Mesendoderm (in vitro differentiated cells): ENCODE results near the gene CELF5.

Experiments used
- DNase-seq: peaks from one replicate; pipeline ENCODE4 v3.0.0; 2013
- H2AK5ac ChIP-seq: 2 replicates; pipeline ENCODE4 v1.6.1; 2013; ENCODE audit warnings: low read length, inconsistent platforms
- H2BK120ac ChIP-seq: 2 replicates; pipeline ENCODE4 v1.6.1; 2013; ENCODE audit warnings: low read depth, mild to moderate bottlenecking, low read length, moderate library complexity, mixed read lengths
- H2BK15ac ChIP-seq: replicated peaks from 2 replicates; pipeline ENCODE4 v1.6.1; 2013; ENCODE audit warnings: low read depth, mild to moderate bottlenecking, moderate library complexity
- H2BK5ac ChIP-seq: 2 replicates; pipeline ENCODE4 v1.6.1; 2013; ENCODE audit warnings: low read length, inconsistent platforms
- H3K18ac ChIP-seq: 2 replicates; pipeline ENCODE4 v1.6.1; 2013; ENCODE audit warnings: mild to moderate bottlenecking, low read length, mixed read lengths
- H3K23ac ChIP-seq: one replicate; pipeline ENCODE4 v1.6.1; 2013; ENCODE audit warnings: low read length
- H3K27ac ChIP-seq: 2 replicates; pipeline ENCODE4 v1.5.1; 2013; ENCODE audit warnings: low read depth, mild to moderate bottlenecking, inconsistent platforms, low read length, moderate library complexity
- H3K27me3 ChIP-seq: 2 replicates; pipeline ENCODE4 v1.6.1; 2013; ENCODE audit warnings: low read length, control low read depth, mild to moderate bottlenecking, inconsistent platforms; ENCODE audit not compliant: insufficient read depth, poor library complexity
- H3K36me3 ChIP-seq: 2 replicates; pipeline ENCODE4 v1.6.1; 2013; ENCODE audit warnings: low read length, inconsistent platforms; ENCODE audit not compliant: control insufficient read depth, insufficient read depth
- H3K4ac ChIP-seq: one replicate; pipeline ENCODE4 v1.6.1; 2013; ENCODE audit warnings: low read depth, mild to moderate bottlenecking, low read length, moderate library complexity
- H3K4me1 ChIP-seq: 2 replicates; pipeline ENCODE4 v1.6.1; 2013; ENCODE audit warnings: low read depth, low read length, inconsistent platforms; ENCODE audit not compliant: control insufficient read depth
- H3K4me2 ChIP-seq: 2 replicates; pipeline ENCODE4 v1.6.1; 2013; ENCODE audit warnings: low read length
- H3K4me3 ChIP-seq: 2 replicates; pipeline ENCODE4 v1.5.1; 2013; ENCODE audit warnings: mild to moderate bottlenecking, low read length
- H3K56ac ChIP-seq: one replicate; pipeline ENCODE4 v1.6.1; 2013; ENCODE audit warnings: low read length
- H3K79me1 ChIP-seq: 2 replicates; pipeline ENCODE4 v1.6.1; 2013; ENCODE audit warnings: low read length, inconsistent platforms
- H3K79me2 ChIP-seq: 2 replicates; pipeline ENCODE4 v1.6.1; 2013; ENCODE audit warnings: mild to moderate bottlenecking, low read length; ENCODE audit not compliant: control insufficient read depth, insufficient read depth
- H3K9ac ChIP-seq: 2 replicates; pipeline ENCODE4 v1.6.1; 2013; ENCODE audit warnings: low read length, inconsistent platforms
- H4K5ac ChIP-seq: one replicate; pipeline ENCODE4 v1.6.1; 2013; ENCODE audit warnings: low read length
- H4K8ac ChIP-seq: one replicate; pipeline ENCODE4 v1.6.1; 2013; ENCODE audit warnings: low read depth, mild to moderate bottlenecking, control low read depth, low read length, moderate library complexity
- WGBS: extraction: QIAGEN DNeasy Blood & Tissue Kit; methylation state at CpG from one replicate; pipeline ENCODE4 v1.1.7; 2013; ENCODE audit warnings: low lambda C conversion rate, missing lambda C conversion rate; ENCODE audit not compliant: insufficient coverage; ENCODE audit errors: extremely low coverage; 5-methylcytosine and 5-hydroxymethylcytosine counted together

The CELF5 gene

DNA sequence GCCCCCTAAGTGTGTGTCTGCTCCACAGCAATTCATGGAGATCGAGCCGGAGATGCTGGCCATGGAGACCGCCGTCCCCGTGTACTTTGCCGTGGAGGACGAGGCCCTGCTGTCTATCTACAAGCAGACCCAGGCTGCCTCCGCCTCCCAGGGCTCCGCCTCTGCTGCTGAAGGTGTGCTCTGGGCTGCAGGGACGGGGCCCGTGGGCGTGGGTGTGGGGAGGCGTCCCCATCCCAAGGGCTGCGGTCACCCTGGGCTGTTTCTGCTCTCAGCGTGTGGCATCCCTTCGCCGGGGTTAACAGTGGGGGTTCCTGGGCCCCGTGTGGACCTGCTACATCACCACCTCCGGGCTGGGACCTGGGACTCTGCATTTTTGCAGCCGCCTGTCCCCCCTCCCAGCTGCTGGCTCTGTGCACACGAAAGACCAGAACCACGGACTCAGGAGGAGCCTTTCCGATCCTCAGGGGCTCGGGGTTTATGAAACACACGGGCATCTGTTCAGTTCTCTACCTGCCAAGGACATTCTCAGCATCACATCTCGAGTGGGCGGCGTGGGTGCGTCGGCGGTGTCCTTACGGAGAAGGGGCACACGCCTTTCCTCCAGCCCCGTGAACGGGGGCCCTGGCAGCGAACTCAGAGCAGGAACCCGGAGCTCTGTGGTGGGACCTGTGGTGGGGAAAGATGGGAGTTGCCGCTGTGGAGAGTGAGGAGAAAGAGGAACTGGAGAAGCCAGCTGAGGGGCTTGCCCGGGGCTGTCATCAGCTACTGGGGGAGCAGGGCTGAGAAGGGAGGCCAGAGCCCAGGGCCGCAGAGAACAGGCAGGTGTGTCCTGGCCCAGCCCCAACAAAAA, 31.0 kb upstream of the CELF5 start:
- no peaks in the 10 kb centered on the region for H3K27me3 ChIP-seq
- no peak overlapping the region for H2BK15ac ChIP-seq
- H3K9ac ChIP-seq, result no peak overlapping the region
- H3K36me3 ChIP-seq, result no peaks in the 10 kb centered on the region
- peaks cover 12% of the 10 kb centered on the region for H3K79me1 ChIP-seq
- peaks cover 31% of the 10 kb centered on the region for H3K79me2 ChIP-seq
- no peak overlapping the region for H3K4ac ChIP-seq
- no peak overlapping the region for H3K4me2 ChIP-seq
- H4K5ac ChIP-seq, result no peak overlapping the region
- H3K56ac ChIP-seq, result no peak overlapping the region
- DNase-seq, result no peak
- no peaks in the 10 kb centered on the region for H3K4me1 ChIP-seq
- no peak overlapping the region for H4K8ac ChIP-seq
- no peak overlapping the region for H3K23ac ChIP-seq
- H2BK120ac ChIP-seq, result no peak overlapping the region
- no peak overlapping the region for H3K18ac ChIP-seq
- H3K4me3 ChIP-seq, result no peak overlapping the region
- H3K27ac ChIP-seq, result no peak overlapping the region
- no peak overlapping the region for H2BK5ac ChIP-seq
- H2AK5ac ChIP-seq, result no peak overlapping the region
- WGBS, result no CpG with 5 or more reads among the region's 40 CpGs

GRCh38 chr19:3194106-3195087, 30.1 kb upstream of the CELF5 start:
- Histone ChIP-seq H3K4me1 (no peaks in the 10 kb centered on the region), H4K5ac (no peak overlapping the region), H3K4me2 (no peak overlapping the region), H3K79me1 (peaks cover 8% of the 10 kb centered on the region), H3K27me3 (no peaks in the 10 kb centered on the region), H3K4me3 (no peak overlapping the region), H4K8ac (no peak overlapping the region), H2BK15ac (no peak overlapping the region), H3K36me3 (no peaks in the 10 kb centered on the region), H3K23ac (no peak overlapping the region), H3K27ac (no peak overlapping the region), H2AK5ac (no peak overlapping the region), H3K4ac (no peak overlapping the region), H2BK5ac (no peak overlapping the region), H3K56ac (no peak overlapping the region), H3K18ac (no peak overlapping the region), H3K9ac (no peak overlapping the region), H2BK120ac (no peak overlapping the region), H3K79me2 (peaks cover 22% of the 10 kb centered on the region)
- no CpG with 5 or more reads among the region's 17 CpGs for WGBS
- no peak for DNase-seq

GRCh38 chr19:3196064-3196932, 28.2 kb upstream of the CELF5 start:
- Histone ChIP-seq H3K23ac (no peak overlapping the region), H3K4me2 (no peak overlapping the region), H2AK5ac (no peak overlapping the region), H2BK15ac (no peak overlapping the region), H3K27me3 (no peaks in the 10 kb centered on the region), H3K36me3 (no peaks in the 10 kb centered on the region), H3K79me2 (peaks cover 5% of the 10 kb centered on the region), H3K4me3 (no peak overlapping the region), H3K4me1 (no peaks in the 10 kb centered on the region), H3K18ac (no peak overlapping the region), H2BK120ac (no peak overlapping the region), H2BK5ac (no peak overlapping the region), H3K27ac (no peak overlapping the region), H4K8ac (no peak overlapping the region), H3K56ac (no peak overlapping the region), H3K79me1 (peaks cover 6% of the 10 kb centered on the region), H3K4ac (no peak overlapping the region), H4K5ac (no peak overlapping the region), H3K9ac (no peak overlapping the region)
- WGBS, result no CpG with 5 or more reads among the region's 42 CpGs
- DNase-seq, result no peak

- no peak overlapping the region for H3K4me3 ChIP-seq
- H2BK5ac ChIP-seq, result no peak overlapping the region
- no peak overlapping the region for H3K18ac ChIP-seq
- no peaks in the 10 kb centered on the region for H3K36me3 ChIP-seq
- no peak overlapping the region for H4K5ac ChIP-seq
- H4K8ac ChIP-seq, result no peak overlapping the region
- no peak overlapping the region for H3K4me2 ChIP-seq
- no peaks in the 10 kb centered on the region for H3K79me2 ChIP-seq
- peaks cover 4% of the 10 kb centered on the region for H3K79me1 ChIP-seq
- no peak overlapping the region for H3K9ac ChIP-seq
- no CpG with 5 or more reads among the region's 14 CpGs for WGBS
- H3K27me3 ChIP-seq, result no peaks in the 10 kb centered on the region
- no peak overlapping the region for H3K56ac ChIP-seq
- H2BK120ac ChIP-seq, result no peak overlapping the region
- H2AK5ac ChIP-seq, result no peak overlapping the region
- no peak overlapping the region for H2BK15ac ChIP-seq
- no peak overlapping the region for H3K23ac ChIP-seq
- no peak overlapping the region for H3K4ac ChIP-seq
- no peaks in the 10 kb centered on the region for H3K4me1 ChIP-seq
- DNase-seq, result no peak
- H3K27ac ChIP-seq, result no peak overlapping the region
Observed at GRCh38 chr19:3196933-3197205, 27.6 kb upstream of the CELF5 start.

DNA sequence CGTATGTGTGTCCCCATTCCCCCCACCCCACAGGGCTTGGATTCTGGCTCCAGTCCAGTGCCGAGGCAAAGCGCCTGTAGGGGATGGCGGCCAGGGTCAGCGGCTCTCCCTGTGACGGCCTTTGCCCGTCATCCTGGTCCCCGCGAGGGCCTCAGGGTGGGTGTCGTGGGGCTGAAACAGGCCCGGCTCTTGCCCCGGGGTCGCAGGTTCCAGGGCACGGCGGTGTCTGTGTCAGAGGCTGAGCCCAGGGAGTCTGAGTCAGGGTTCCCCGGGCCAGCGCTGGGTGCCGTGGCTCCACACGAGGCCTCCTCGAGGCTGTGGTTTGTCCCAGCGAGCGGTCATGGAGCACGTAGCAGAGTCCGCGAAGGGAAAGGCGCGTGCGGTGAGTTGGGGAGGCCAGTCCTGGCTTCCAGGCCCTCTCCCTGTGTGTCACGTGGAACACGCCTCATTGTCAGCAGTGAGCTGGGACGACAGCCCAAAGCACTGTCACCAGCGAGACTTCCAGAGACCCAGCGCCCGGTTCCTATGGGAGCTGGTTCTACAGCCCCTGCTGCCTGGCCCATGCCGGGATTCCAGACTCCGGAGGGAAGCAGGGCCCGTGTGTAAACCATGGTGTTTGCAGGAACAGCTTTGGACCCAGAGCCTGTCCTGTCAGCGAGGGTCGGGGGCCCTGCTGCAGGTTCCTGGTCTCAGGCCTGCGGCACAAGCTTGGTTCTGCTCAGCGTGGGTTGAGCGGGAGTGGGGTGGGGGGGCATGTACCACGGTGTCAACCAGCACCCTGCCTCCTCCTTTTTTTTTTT, 25.4 kb upstream of the CELF5 start:
- no peak overlapping the region for H2AK5ac ChIP-seq
- DNase-seq, result no peak
- H2BK15ac ChIP-seq, result no peak overlapping the region
- H3K4me3 ChIP-seq, result no peak overlapping the region
- WGBS, result no CpG with 5 or more reads among the region's 43 CpGs
- H3K27ac ChIP-seq, result no peak overlapping the region
- no peaks in the 10 kb centered on the region for H3K79me1 ChIP-seq
- H2BK120ac ChIP-seq, result no peak overlapping the region
- H3K23ac ChIP-seq, result no peak overlapping the region
- no peak overlapping the region for H3K4ac ChIP-seq
- H3K36me3 ChIP-seq, result no peaks in the 10 kb centered on the region
- no peak overlapping the region for H4K5ac ChIP-seq
- no peaks in the 10 kb centered on the region for H3K79me2 ChIP-seq
- no peaks in the 10 kb centered on the region for H3K27me3 ChIP-seq
- H2BK5ac ChIP-seq, result no peak overlapping the region
- no peak overlapping the region for H3K9ac ChIP-seq
- no peak overlapping the region for H3K18ac ChIP-seq
- no peak overlapping the region for H4K8ac ChIP-seq
- no peak overlapping the region for H3K4me2 ChIP-seq
- no peak overlapping the region for H3K56ac ChIP-seq
- no peaks in the 10 kb centered on the region for H3K4me1 ChIP-seq
